Chondrocyte (in vitro differentiated cells): ENCODE data around the gene RNLS. TPM values are rescaled to one million over a fixed set of nuclear protein-coding genes. Genes with fewer than 3 reads are reported as not detected.

Experiments
- DNase-seq: peaks from one replicate; pipeline ENCODE4 v3.0.0; 2021; ENCODE audit warnings: mixed read lengths, low spot score
- H3K27ac Mint-ChIP-seq: one replicate; pipeline ENCODE4 v1.8.0; 2021; ENCODE audit warnings: mild to moderate bottlenecking, moderate library complexity, mixed read lengths; ENCODE audit not compliant: unreplicated experiment
- H3K27me3 Mint-ChIP-seq: 2 replicates; pipeline ENCODE4 v1.8.0; 2021; ENCODE audit warnings: low read depth, mixed read lengths
- H3K36me3 Mint-ChIP-seq: 2 replicates; pipeline ENCODE4 v1.8.0; 2021; ENCODE audit warnings: low read depth, mixed read lengths
- H3K4me1 Mint-ChIP-seq: 2 replicates; pipeline ENCODE4 v1.8.0; 2021; ENCODE audit warnings: low read depth, mild to moderate bottlenecking, mixed read lengths
- H3K4me3 Mint-ChIP-seq: one replicate; pipeline ENCODE4 v1.8.0; 2021; ENCODE audit warnings: mild to moderate bottlenecking, moderate library complexity, mixed read lengths; ENCODE audit not compliant: unreplicated experiment
- H3K9me3 Mint-ChIP-seq: 2 replicates; pipeline ENCODE4 v1.8.0; 2021; ENCODE audit warnings: low read depth, mixed read lengths
- CTCF ChIP-seq: fragments of 200-600 bp; sonication (generic); IDR thresholded peaks from 2 replicates; pipeline ENCODE4 v1.5.0; 2021; ENCODE audit warnings: antibody characterized with exemption, mild to moderate bottlenecking, moderate library complexity
- total RNA-seq: library from RNA; stranded (reverse); gene quantifications from 3 replicates; pipeline ENCODE4 v1.2.1, GENCODE V29; 2021

RNLS gene
- total RNA-seq, 1 donor from 2014 or later = 5.1 TPM

GRCh38 chr10:88555190-88555908 is 27.8 kb downstream of the RNLS start:
- no peak for DNase-seq
- Mint-ChIP-seq H3K9me3 (no peaks in the 10 kb centered on the region), H3K27ac (no peak overlapping the region), H3K36me3 (peaks cover 3% of the 10 kb centered on the region), H3K27me3 (no peaks in the 10 kb centered on the region), H3K4me1 (peaks cover 17% of the 10 kb centered on the region), H3K4me3 (no peak overlapping the region)
- no peak for TF ChIP-seq CTCF

GRCh38 chr10:88553116-88553752 is 29.9 kb downstream of the RNLS start:
- no peaks in the 10 kb centered on the region for H3K27me3 Mint-ChIP-seq
- TF ChIP-seq CTCF = peak; percentile 93
- H3K27ac Mint-ChIP-seq = no peak overlapping the region
- no peaks in the 10 kb centered on the region for H3K9me3 Mint-ChIP-seq
- H3K4me3 Mint-ChIP-seq = no peak overlapping the region
- peaks cover 3% of the 10 kb centered on the region for H3K36me3 Mint-ChIP-seq
- H3K4me1 Mint-ChIP-seq = peaks cover 17% of the 10 kb centered on the region
- DNase-seq = no peak

DNA sequence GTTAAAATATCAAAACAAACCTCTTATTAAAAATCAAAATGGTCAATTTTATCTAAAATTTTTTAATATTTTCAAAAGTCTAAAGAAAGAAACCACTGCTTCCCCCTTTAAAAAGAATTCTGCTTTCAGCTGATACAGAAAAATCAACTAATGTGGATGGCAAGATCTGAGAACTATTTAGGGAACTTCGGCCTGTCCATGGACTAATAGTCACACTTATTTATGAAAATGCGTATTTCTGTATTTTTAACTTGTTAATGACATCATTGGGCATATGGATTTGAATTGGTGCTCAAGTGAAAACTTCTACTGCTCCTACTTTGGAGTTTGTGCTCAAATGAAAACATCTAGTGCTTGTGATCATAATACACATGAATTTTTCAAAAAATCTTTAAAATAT is 31.9 kb downstream of the RNLS start:
- Mint-ChIP-seq H3K27me3 (no peaks in the 10 kb centered on the region), H3K27ac (no peak overlapping the region), H3K36me3 (peaks cover 3% of the 10 kb centered on the region), H3K9me3 (no peaks in the 10 kb centered on the region), H3K4me1 (no peaks in the 10 kb centered on the region), H3K4me3 (no peak overlapping the region)
- DNase-seq = no peak
- no peak for TF ChIP-seq CTCF

- DNase-seq = no peak
- peaks cover 9% of the 10 kb centered on the region for H3K4me1 Mint-ChIP-seq
- no peaks in the 10 kb centered on the region for H3K9me3 Mint-ChIP-seq
- TF ChIP-seq CTCF = no peak
- H3K27me3 Mint-ChIP-seq = no peaks in the 10 kb centered on the region
- H3K36me3 Mint-ChIP-seq = no peaks in the 10 kb centered on the region
- H3K4me3 Mint-ChIP-seq = no peak overlapping the region
- H3K27ac Mint-ChIP-seq = no peak overlapping the region
Measured at GRCh38 chr10:88546497-88546896, 36.6 kb downstream of the RNLS start.

- no peak for DNase-seq
- Mint-ChIP-seq H3K27me3 (no peaks in the 10 kb centered on the region), H3K36me3 (no peaks in the 10 kb centered on the region), H3K9me3 (no peaks in the 10 kb centered on the region), H3K4me3 (no peak overlapping the region), H3K4me1 (peaks cover 20% of the 10 kb centered on the region), H3K27ac (no peak overlapping the region)
- TF ChIP-seq CTCF = no peak
Measured at GRCh38 chr10:88545359-88545758, 37.8 kb downstream of the RNLS start.
